DLD1 (cell line): Measurements from ENCODE around the gene HOPX.
"Not testable (repeated sequence)": the region's sequence is repeated elsewhere in the genome, so short reads cannot be mapped to it uniquely, and the experiment has no call there.

ENCODE experiments used
- in situ Hi-C: cut with HindIII; loops from 2 replicates; pipeline ENCODE4 v1.10.0; 2017; ENCODE audit warnings: low sequenced_read_pairs

The HOPX gene, protein sequence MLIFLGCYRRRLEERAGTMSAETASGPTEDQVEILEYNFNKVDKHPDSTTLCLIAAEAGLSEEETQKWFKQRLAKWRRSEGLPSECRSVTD

DNA sequence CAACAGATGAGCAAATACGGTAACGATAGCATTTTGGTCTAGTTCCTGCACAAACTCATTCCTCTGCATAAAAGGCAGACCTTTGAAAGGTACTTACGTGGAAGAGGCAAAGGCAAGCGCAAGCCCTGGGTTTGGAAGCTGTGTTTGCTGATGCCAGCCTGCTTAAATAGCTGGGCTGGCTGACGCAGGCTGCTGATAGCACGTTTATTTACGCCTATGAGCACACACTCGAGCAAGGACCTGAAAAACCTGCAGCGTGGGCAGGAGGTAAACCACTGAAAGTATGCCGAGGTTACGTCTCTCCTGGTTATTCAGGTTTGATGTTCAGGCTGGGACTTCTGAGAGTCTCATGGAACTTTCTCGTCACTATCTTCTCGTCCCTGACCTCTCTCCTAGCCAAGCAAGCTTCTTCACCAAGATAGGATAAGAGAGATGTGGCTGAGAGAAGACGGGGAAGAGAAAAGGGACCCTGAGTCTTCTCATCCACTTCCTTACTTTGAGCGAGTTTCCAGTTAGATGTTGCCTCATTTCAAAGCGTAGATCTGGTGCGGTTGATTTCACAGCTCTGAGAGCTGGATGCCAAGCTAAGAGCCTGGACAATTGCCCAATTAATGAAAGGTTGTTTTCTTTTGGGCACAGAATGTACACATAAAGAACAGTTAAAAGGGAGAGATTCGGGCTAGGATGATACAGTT, at the start of gene HOPX:
Gene HOPX (minus strand): TSS at position 139 of the 695 bp plus-strand sequence. CDS start 23,480 bp downstream, outside the sequence.
- in situ Hi-C loops = no loop called here

DNA sequence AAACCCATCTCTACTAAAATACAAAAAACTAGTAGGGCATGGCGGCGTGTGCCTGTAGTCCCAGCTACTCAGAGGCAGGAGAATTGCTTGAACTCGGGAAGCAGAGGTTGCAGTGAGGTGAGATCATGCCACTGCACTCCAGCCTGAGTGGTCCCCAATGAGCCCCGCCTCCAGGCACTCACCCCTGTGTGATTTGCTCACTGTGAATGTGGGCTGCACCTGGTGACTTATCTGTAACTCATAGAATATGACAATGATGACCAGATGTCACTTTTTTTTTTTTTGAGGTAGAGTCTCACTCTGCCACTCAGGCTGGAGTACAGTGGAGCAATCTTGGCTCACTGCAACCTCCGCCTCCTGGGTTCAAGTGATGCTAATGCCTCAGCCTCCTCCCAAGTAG, 49.0 kb upstream of the HOPX start:
- in situ Hi-C loops = no loop called here

DNA sequence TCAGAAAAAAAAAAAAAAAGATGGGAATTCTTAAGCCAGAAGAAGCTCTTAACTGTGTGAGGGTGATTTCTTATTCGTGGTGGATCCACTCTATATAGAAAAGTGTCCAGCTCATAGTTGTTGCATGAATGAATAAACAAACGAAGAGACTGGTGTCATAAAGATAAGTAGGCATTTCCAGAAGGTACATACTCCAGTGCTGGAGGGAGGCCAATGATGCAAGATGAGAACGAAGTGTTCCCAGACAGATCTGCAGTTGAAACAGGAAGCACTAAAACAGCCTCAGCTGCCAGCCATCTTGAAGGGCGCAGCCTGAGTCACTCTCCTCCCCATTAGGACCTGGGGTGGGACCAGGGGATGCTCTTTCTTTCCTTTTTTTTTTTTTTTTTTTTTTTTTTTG, 47.4 kb upstream of the HOPX start:
- in situ Hi-C loops = no loop called here

DNA sequence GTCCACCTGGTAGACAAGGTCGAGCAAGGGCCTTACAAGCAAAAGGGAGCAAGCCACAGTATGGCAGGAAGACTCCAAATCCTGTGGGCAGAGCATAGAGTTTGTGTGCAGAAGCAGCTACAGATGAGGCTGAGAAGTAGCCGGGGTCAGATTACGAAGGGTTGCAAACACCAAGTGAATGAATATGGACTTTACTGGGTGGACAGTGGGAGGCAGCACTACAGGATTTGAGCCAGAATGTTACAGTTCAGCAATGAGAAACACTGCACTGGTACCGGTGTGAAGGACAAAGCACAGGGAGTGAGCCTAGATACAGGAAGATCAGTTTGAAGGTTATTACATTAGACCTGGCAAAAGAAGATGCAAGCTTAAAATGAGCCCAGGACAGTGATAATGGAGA, 46.1 kb upstream of the HOPX start:
- in situ Hi-C loops = no loop called here

DNA sequence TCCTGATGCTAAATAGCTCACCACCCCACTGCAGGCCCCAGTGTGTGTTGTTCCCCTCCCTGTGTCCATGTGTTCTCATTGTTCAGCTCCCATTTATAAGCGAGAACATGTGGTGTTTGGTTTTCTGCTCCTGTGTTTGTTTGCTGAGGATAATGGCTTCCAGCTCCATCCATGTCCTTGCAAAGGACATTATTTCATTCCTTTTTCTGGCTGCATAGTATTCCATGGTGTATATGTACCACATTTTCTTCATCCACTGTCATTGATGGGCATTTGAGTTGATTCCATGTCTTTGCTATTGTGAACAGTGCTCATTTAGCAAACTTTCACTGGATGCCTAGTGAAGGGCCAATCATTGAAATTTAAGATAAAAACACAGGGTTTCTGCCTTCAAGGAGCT, 45.5 kb upstream of the HOPX start:
- in situ Hi-C loops = not testable (repeated sequence)

DNA sequence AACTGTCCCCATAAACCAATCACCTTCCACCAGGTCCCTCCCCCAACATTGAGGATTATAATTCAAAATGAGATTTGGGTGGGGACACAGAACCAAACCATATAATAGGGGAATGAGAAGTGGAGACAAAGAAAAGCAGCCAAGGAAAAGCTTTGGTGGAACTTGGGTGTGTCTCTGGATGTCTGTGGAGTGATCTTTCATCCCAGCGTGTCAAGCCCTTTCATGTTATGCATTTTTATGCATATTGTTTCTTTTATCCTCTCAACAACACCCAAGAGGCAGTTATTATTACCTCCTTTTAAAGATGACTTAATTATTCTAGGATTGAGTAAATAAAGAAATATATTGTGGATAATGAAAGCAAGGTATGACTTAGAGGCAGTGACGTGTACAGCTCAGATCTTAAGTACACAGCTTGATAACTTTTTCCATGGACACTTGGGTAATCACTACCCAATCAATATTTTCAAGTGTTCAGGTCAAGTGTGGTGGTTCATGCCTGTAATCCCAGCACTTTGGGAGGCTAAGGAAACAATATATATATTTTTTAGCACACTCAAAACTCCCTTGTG, 42.6 kb upstream of the HOPX start:
- in situ Hi-C loops = no loop called here

DNA sequence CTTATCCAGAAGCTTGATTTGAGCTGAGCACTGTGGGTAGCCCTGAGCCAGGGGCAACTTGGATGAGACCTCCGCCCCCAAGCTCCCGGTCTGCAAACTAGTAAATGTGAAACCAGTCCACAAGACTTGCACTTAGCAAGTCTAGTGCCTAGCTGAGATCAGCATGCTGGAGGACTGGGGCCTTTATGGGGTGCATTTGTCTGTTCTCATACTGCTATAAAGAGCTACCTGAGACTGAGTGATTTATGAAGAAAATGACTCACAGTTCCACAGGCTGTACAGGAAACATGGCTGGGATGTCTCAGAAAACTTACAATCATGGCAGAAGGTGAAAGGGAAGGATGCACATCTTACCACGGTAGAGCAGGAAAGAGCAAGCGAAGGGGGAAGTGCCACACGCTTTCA, 42.1 kb upstream of the HOPX start:
- in situ Hi-C loops = no loop called here

DNA sequence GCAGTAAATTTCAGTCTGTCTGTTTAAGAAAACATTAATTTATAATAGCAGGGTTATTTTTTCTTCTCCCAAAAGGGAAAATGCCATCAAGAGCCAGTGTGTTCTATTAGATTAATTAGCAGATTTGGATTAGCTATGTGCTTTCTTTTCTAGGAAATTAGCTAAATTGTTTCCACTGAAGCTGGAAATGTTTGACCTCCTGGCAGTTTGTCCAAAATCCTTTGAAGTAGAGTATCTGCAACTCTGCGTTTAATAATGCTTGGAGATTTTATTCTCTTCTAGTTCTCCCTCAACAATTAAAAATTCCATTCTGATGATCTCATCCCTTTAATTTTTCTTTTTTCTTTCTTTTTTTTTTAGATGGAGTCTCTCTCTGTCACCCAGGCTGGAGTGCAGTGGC, 27.1 kb upstream of the HOPX start:
- in situ Hi-C loops = no loop called here

DNA sequence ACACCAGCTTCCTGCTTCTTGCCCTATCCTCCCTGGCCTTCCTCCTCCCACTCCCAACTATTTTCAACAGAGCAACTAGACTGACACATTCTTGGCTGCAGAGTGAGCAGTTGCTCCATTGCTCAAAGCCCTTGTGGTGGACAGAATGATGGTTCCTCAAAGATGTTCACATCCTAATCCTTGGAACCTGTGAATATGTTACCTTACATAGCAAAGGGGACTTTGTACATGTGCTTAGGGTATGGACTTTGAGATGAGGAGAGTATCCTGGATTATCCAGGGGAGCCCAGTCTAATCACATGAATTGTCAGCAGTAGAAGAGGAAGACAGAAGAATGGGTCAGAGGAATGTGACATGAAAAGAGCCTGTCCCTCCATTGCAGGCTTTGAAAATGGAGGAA, 24.9 kb upstream of the HOPX start:
- in situ Hi-C loops = no loop called here

DNA sequence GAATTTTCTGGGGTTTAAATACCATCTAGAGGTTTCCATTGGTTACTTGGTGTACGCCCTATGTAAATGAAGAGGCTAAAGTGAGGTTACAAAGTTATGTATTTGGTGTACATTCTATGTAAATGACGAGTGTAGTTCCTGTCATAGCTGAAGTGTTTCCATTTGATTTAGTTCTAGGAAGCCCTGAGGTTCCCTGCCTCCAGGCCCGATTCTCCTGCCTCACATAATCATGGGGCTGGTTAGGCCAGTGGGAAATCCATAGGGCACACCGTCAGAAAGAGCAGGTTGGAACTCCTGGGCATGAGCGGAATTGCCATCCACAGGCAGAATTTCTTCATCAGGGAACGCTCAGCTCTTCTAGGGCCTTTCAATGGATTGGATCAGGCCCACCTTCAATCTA, 24.2 kb upstream of the HOPX start:
- in situ Hi-C loops = no loop called here

DNA sequence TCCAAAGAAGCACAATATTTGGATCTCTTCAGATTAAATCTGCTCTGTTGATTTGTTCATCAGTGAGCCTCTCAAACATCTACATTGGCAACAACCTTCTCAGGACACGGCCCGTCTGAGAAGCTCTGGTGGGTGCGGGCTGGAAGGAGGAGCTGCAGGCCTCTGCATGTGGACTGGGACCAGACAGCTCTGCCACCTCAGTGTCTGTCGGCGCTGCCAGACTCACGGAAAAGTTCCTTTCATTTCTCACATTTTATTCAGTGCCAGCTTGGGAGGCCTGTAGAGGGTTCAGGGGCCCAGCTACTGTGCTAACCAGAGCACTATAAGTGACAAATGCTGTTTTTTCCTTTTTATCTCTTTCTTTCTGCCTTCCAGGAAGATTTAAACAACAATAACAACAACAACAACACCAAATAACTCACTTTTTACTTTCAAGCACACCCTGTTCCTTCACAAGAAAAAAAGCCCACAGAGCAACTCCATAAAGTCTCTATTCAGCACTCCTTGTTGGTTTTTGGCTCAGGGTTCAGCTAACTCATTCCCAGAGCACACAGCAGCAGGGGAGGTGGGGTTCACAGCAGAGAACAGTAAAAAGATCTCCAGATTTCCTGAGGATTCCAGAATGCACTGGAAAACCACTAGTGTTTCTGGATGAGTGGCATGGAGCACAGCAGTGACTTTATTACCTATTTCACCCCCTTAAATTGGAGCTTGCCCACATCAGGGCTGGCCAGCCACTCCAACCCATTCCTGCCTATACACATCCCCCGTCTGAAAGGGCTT, 23.2 kb upstream of the HOPX start:
- in situ Hi-C loops = no loop called here

DNA sequence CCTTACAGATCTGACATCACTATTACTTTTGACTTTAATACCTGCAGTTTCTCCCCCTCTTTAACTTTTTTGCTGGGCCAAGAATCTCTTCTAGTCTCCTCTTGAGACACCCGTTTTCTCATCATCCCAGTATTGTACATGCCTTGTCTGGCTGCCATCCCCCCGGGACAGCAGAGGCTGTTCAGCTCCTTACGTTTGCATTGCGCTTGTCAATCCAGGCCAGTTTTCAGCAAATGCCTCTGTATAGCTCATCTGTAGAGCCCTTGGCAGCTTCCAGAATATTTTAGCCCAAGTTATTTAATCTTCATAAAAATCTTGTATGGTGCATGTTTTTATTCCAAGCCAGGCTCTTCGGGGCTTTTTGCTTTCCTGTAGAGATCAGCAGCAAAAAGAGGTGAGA, 22.3 kb upstream of the HOPX start:
- in situ Hi-C loops = no loop called here

DNA sequence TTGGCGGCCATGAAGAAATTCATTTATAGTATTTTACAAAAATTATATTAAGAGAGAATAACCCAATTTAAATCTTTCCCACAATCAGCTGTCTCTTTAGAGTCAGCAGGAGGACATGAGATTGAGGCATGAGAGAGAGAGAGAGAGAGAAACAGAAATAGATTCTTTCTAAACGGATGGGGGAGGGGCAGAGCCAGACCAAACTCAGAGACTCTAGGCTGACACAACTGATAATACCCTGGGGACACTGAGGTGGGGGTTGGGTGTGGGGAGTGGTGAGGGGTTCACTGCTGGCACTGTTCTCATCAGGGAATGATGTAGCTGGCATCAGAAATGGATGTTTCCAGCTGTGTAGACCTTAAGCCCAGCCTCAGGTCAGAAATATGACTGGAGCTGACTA, 20.5 kb upstream of the HOPX start:
- in situ Hi-C loops = no loop called here

DNA sequence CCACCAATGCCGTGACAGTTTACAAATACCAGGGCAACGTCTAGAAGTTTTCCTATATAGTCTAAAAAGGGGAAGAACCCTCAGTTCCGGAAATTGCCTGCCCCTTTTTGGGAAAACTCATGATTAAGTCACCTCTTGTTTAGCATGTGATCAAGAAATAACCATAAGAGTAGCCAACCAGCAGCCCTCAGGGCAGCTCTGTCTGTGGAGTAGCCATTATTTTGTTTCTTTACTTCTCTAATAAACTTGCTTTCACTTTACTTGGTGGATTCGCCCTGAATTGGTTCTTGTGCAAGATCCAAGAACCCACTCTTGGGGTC, 20.0 kb upstream of the HOPX start:
- in situ Hi-C loops = no loop called here

DNA sequence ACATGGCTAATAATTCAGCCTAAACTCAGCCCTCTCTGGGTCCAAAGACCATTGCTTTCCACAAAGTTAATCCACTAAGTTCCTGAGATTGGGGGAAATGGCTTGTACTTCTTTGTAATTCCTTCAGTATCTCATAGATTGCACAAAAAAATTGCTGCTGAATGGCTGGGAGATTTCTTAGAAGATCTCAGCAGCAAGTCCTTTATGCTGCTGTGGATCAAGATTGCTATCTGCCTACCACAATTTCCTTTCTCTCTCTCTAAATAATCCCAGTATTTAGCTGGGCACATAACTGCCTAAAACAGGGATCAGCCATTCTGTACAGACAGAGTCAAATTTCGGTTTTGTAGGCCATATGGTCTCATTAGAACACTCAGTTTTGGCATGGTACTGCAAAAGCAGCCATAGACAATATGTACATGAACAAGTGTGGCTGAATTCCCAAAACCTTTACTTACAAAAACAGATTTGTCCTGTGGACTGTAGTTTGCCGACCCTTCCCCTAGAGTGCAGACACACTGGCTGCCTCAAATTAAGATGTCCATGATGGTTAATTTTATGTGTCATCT, 18.5 kb upstream of the HOPX start:
- in situ Hi-C loops = no loop called here

DNA sequence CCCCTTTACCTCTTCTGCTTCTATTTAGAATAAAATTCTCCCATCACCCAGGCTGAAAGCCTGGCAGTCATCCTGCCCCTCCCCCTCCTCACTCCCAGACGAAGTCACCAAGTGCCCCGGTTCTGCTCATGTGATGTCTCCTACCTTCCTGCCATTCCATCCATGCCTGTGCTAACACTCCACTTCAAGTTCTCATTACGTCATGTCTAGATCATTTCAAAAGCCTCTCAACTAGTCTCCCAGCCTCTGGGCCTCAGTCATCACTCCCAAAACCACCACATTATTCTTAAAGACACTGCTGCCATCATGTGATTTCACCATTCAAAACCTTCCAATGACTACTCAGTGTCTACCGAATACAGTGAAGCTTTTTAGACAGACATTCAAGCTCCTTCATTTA, 17.2 kb upstream of the HOPX start:
- in situ Hi-C loops = no loop called here

DNA sequence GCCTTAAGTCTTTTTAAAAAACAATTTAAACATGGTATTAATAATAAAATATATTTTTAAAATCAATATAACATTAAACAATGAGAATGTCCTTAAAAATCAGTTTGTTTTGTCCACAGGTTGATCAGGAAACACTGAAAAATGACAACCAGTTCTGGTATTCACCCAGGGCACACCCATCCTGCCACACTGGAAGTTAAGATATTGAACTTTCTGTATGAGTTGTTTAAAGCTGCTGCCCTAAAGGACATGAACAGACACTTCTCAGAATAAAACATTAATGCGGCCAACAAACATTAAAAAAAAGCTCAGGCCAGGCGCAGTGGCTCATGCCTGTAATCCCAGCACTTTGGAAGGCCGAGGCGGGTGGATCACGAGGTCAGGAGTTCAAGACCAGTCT, 15.0 kb upstream of the HOPX start:
- in situ Hi-C loops = no loop called here

DNA sequence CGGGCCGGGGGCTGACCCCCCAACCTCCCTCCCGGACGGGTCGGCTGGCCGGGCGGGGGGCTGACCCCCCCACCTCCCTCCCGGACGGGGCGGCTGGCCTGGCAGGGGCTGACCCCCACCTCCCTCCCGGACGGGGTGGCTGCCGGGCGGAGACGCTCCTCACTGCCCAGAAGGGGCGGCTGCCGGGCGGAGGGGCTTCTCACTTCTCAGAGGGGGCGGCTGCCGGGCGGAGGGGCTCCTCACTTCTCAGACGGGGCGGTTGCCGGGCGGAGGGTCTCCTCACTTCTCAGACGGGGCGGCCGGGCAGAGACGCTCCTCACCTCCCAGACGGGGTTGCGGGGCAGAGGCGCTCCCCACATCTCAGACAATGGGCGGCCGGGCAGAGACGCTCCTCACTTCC, 12.4 kb upstream of the HOPX start:
- in situ Hi-C loops = not testable (repeated sequence)

DNA sequence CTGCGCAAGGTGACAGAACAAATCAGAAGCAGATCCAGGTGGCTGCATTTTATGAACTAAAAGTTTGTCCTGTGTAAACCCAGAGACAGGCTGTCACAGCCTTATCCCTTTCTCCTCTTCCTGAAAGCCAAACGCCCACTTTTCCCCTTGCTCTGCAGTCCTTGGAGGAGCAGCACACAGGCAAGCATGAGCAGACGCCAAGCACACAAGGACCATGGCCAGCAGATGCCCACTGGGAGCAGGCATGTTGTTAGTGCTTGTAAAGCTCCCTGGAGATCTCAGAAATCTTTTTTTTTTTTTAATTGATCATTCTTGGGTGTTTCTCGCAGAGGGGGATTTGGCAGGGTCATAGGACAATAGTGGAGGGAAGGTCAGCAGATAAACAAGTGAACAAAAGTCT, 11.5 kb upstream of the HOPX start:
- in situ Hi-C loops = no loop called here

DNA sequence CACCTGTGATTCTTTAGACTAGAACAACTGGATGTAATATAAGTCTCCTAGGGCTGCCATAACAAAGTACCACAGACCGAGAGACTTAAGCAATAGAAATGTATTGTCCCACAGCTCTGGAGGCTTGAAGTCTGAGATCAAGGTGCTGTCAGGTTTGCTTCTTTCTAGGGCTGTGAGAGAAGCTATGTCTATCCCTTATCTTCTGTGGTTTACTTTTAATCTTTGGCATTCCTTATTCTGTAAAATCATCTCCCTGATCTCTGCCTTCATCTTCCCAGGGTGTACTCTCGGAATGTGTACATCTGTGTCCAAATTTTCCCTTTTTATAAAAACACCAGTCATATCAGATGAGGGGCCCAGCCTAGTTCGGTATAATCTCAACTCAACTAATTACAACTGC, 10.3 kb upstream of the HOPX start:
- in situ Hi-C loops = no loop called here

DNA sequence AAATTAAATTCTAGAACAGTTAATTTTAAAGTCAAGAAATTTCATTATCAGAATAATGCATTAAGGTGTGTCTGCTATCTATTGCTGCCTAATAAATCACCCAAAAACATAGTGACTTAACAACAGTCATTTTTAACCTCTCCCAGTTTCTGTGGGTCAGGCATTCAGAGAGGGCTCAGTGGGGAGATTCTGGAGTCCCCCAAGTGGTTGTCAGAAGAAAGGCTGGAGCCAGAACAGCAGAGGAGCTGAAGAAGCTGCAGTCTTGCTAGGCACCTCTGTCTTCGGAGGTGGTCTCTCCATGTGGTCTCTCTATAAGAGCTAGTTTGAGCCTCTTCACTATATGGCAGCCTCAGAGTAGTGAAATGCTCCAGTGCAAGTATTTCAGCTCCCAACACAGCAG, 9.3 kb upstream of the HOPX start:
- in situ Hi-C loops = no loop called here
